ENCODE results near the gene ZNF563. TPM values are rescaled to one million over a fixed set of nuclear protein-coding genes. Genes with fewer than 3 reads are reported as not detected.

The ZNF563 gene
- total RNA-seq, 1 experiment from 2014 or later = 1.1 TPM

GRCh38 chr19:12379732-12380443 lies 46.5 kb upstream of the ZNF563 start:
- H3K4me2 ChIP-seq (ENCODE audit: low read length) = no peak overlapping the region
- BruUV-seq (replicated peaks) = no TSS peak
- ChIA-PET CTCF (no interaction called here), POLR2A (ENCODE audit: unreplicated experiment) (no interaction called here)
- H3F3A ChIP-seq (ENCODE audit: low read length, unreplicated experiment) = no peaks in the 10 kb centered on the region
- no peaks in the 10 kb centered on the region for H3K4me1 ChIP-seq (ENCODE audit: insufficient read depth, low read length)
- H3K36me3 ChIP-seq (ENCODE audit: low read depth, low read length) = peaks cover 47% of the 10 kb centered on the region
- intact Hi-C loops (cut with micrococcal nuclease) = no loop called here
- H3K27ac ChIP-seq (ENCODE audit: low read length) = no peak overlapping the region
- H3K27me3 ChIP-seq (ENCODE audit: low read length) = no peaks in the 10 kb centered on the region
- DNase-seq = no peak
- H3K79me2 ChIP-seq (ENCODE audit: low read length) = no peaks in the 10 kb centered on the region
- no peak for ATAC-seq
- H3K9me3 ChIP-seq (ENCODE audit: low read length) = peaks cover 60% of the 10 kb centered on the region
- no peaks in the 10 kb centered on the region for H3K9me2 ChIP-seq (replicated peaks; ENCODE audit: low read length)
- H4K20me1 ChIP-seq (ENCODE audit: low read length) = no peaks in the 10 kb centered on the region
- H2AFZ ChIP-seq (ENCODE audit: low read length) = no peak overlapping the region
- H3K4me3 ChIP-seq (ENCODE audit: low read length) = no peak overlapping the region
- TF ChIP-seq EZH2 (IDR thresholded peaks at IDR 0.05; ENCODE audit: low read length, unreplicated experiment) = no peak
- no peak for TF ChIP-seq EZH2phosphoT487 (IDR thresholded peaks at IDR 0.05; ENCODE audit: borderline replicate concordance, low read length)
- TF ChIP-seq, protein P1, sequence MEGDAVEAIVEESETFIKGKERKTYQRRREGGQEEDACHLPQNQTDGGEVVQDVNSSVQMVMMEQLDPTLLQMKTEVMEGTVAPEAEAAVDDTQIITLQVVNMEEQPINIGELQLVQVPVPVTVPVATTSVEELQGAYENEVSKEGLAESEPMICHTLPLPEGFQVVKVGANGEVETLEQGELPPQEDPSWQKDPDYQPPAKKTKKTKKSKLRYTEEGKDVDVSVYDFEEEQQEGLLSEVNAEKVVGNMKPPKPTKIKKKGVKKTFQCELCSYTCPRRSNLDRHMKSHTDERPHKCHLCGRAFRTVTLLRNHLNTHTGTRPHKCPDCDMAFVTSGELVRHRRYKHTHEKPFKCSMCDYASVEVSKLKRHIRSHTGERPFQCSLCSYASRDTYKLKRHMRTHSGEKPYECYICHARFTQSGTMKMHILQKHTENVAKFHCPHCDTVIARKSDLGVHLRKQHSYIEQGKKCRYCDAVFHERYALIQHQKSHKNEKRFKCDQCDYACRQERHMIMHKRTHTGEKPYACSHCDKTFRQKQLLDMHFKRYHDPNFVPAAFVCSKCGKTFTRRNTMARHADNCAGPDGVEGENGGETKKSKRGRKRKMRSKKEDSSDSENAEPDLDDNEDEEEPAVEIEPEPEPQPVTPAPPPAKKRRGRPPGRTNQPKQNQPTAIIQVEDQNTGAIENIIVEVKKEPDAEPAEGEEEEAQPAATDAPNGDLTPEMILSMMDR (conservative IDR thresholded peaks at IDR 0.05; ENCODE audit: low read depth, low read length) = no peak
- H3K9ac ChIP-seq (ENCODE audit: low read length) = no peak overlapping the region

GRCh38 chr19:12374026-12374425 lies 40.6 kb upstream of the ZNF563 start:
- TF ChIP-seq EZH2 (IDR thresholded peaks at IDR 0.05; ENCODE audit: low read length, unreplicated experiment) = no peak
- TF ChIP-seq EZH2phosphoT487 (IDR thresholded peaks at IDR 0.05; ENCODE audit: borderline replicate concordance, low read length) = no peak
- TF ChIP-seq, protein P1 (conservative IDR thresholded peaks at IDR 0.05; ENCODE audit: low read depth, low read length) = no peak
- no peak for DNase-seq
- Histone ChIP-seq H3K4me3 (ENCODE audit: low read length) (no peak overlapping the region), H3K9me3 (ENCODE audit: low read length) (peaks cover 38% of the 10 kb centered on the region), H3K27ac (ENCODE audit: low read length) (no peak overlapping the region), H2AFZ (ENCODE audit: low read length) (no peak overlapping the region), H3K79me2 (ENCODE audit: low read length) (no peaks in the 10 kb centered on the region), H3K4me2 (ENCODE audit: low read length) (no peak overlapping the region), H3K9me2 (replicated peaks; ENCODE audit: low read length) (no peaks in the 10 kb centered on the region), H4K20me1 (ENCODE audit: low read length) (no peaks in the 10 kb centered on the region), H3K9ac (ENCODE audit: low read length) (no peak overlapping the region), H3K27me3 (ENCODE audit: low read length) (no peaks in the 10 kb centered on the region), H3K36me3 (ENCODE audit: low read depth, low read length) (peaks cover 2% of the 10 kb centered on the region; the same call in 1 of the 2 replicates), H3K4me1 (ENCODE audit: insufficient read depth, low read length) (no peaks in the 10 kb centered on the region), H3F3A (ENCODE audit: low read length, unreplicated experiment) (no peaks in the 10 kb centered on the region)
- BruUV-seq (replicated peaks) = no TSS peak
- ChIA-PET POLR2A (ENCODE audit: unreplicated experiment) (interaction anchor here (0.6 kb wide), 1 partner anchor 607 kb away, joined by 3 read pairs; the partner anchor contains the start of gene ZNF441), CTCF (no interaction called here)
- ATAC-seq = no peak
- intact Hi-C loops (cut with micrococcal nuclease) = no loop called here

Measured in PC-3 (cell line).